HepG2 (cell line): ENCODE results near the gene MLXIPL. TPM values are rescaled to one million over a fixed set of nuclear protein-coding genes. Genes with fewer than 3 reads are reported as not detected.

Experiments
- CEBPB ChIP-seq: IDR thresholded peaks from 2 replicates; pipeline ENCODE4 v1.6.1; 2011; ENCODE audit warnings: low read depth, low read length, improper control_type of control experiment, borderline replicate concordance
- FOXK1 ChIP-seq: sonication (generic); formaldehyde crosslinking; IDR thresholded peaks from 2 replicates; pipeline ENCODE4 v1.4.0; 2020; ENCODE audit warnings: low read depth, missing genetic modification reagents, borderline replicate concordance
- GATAD1 ChIP-seq: IDR thresholded peaks from 2 replicates; pipeline ENCODE4 v1.6.1; 2016; ENCODE audit warnings: missing genetic modification reagents, missing compliant biosample characterization
- KLF13 ChIP-seq: sonication (generic); formaldehyde crosslinking; IDR thresholded peaks from 2 replicates; pipeline ENCODE4 v1.4.0; 2020; ENCODE audit warnings: mild to moderate bottlenecking, missing genetic modification reagents
- TARDBP ChIP-seq: sonication (generic); formaldehyde crosslinking; IDR thresholded peaks from 2 replicates; pipeline ENCODE4 v1.8.0; 2022; ENCODE audit warnings: mild to moderate bottlenecking, missing genetic modification reagents
- ZBTB21 ChIP-seq: sonication (generic); formaldehyde crosslinking; IDR thresholded peaks from 2 replicates; pipeline ENCODE4 v1.4.0; 2020; ENCODE audit warnings: missing genetic modification reagents
- ZNF570 ChIP-seq: sonication (generic); formaldehyde crosslinking; IDR thresholded peaks from 2 replicates; pipeline ENCODE4 v1.4.0; 2020; ENCODE audit warnings: mild to moderate bottlenecking, missing genetic modification reagents, borderline replicate concordance
- ZSCAN25 ChIP-seq: sonication (generic); formaldehyde crosslinking; IDR thresholded peaks from 2 replicates; pipeline ENCODE4 v1.8.0; 2022; ENCODE audit warnings: mild to moderate bottlenecking, missing genetic modification reagents
- polyA plus RNA-seq, 8 experiments: library from polyadenylated mRNA; depleted of rRNA in 3 of 8; stranded (reverse) in 7 of 8; unstranded in 1 of 8; fragments of >200 nt; fragmentation: Illumina TruSeq in 4 of 8; extraction: Trizol in 4 of 8; gene quantifications; 2 replicates each; pipeline versions ENCODE4 v1.2.1 to v1.2.3, GENCODE V29; 2011 to 2016; ENCODE audit warnings: low read depth in 4 of 8, missing spikeins in 1 of 8, mixed read lengths in 1 of 8; ENCODE audit not compliant: insufficient read depth in 1 of 8
- total RNA-seq, 5 experiments: library from RNA; depleted of rRNA; stranded (reverse); fragments of >200 nt; fragmentation: Illumina TruSeq; extraction: Trizol; gene quantifications; 2 replicates each; pipeline ENCODE4 v1.2.3, GENCODE V29; 2016; ENCODE audit warnings: low read depth in 1 of 5
- TF ChIP-seq, protein P1 (sequence below): sonication (generic); formaldehyde crosslinking; IDR thresholded peaks from 2 replicates; pipeline ENCODE4 v1.9.0; 2021; ENCODE audit warnings: mild to moderate bottlenecking, missing genetic modification reagents
- TF ChIP-seq, protein P2 (sequence below), 2 experiments: fragments of 450-650 bp in 1 of 2; sonication (generic) in 1 of 2; formaldehyde crosslinking in 1 of 2; IDR thresholded peaks; 2 replicates each; pipeline versions ENCODE4 v1.6.1 to v1.8.0; 2016 to 2022; ENCODE audit warnings: antibody characterized with exemption in 1 of 2, mild to moderate bottlenecking in 1 of 2, missing genetic modification reagents in 1 of 2
- TF ChIP-seq, protein P3 (sequence below): sonication (generic); formaldehyde crosslinking; IDR thresholded peaks from 2 replicates; pipeline ENCODE4 v1.4.0; 2020; ENCODE audit warnings: missing genetic modification reagents

MLXIPL gene
- total and polyA plus RNA-seq, 2 of the 13 experiments (the other 11 are each of a cell fraction or from before 2014, with no cell fraction given): 51.6 to 60.1 TPM

DNA sequence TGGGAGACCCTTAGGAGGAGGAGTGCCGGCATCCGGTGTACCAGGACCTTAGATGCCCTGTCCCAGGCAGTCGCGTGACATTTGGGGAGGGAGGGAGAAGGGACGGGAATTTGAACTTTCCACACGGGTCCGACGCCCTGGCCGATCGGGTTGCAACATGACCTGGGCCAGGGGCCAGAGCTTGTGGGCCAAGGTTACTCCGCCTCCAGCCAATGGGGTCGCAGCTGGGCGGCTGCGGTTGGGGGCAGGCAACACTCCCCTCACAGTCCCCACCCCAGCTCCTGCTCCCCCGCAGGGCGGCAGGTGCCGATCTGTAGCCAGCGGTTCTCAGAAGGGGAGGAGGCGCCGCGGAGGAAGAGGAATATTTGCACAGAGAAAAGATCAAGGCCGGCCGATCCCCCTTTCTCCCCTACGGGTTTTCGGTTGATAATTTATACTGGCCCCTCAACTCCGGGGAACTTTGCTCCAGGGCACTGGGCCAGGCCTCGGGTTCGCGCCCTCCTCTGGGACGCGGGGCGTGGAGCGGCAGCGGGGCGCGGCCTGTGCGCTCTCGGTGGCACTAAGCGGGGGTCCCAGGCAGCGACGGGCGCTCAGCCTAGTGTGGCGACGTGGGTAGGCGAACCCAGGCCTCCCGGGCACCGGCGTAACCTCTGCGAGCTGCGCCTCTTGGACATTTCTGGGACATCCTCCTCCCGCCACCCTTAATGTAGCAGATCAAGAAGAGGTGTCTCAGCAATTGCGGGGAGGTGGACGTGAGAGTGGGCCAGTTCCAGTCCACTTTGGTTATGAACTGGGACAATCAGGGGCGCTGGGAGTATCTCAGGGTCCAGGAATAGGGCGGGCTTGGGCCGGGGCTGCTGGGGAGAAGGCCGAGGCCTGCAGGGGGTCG lies 1.2 kb downstream of the MLXIPL start (continued):
- TF ChIP-seq, protein P1, sequence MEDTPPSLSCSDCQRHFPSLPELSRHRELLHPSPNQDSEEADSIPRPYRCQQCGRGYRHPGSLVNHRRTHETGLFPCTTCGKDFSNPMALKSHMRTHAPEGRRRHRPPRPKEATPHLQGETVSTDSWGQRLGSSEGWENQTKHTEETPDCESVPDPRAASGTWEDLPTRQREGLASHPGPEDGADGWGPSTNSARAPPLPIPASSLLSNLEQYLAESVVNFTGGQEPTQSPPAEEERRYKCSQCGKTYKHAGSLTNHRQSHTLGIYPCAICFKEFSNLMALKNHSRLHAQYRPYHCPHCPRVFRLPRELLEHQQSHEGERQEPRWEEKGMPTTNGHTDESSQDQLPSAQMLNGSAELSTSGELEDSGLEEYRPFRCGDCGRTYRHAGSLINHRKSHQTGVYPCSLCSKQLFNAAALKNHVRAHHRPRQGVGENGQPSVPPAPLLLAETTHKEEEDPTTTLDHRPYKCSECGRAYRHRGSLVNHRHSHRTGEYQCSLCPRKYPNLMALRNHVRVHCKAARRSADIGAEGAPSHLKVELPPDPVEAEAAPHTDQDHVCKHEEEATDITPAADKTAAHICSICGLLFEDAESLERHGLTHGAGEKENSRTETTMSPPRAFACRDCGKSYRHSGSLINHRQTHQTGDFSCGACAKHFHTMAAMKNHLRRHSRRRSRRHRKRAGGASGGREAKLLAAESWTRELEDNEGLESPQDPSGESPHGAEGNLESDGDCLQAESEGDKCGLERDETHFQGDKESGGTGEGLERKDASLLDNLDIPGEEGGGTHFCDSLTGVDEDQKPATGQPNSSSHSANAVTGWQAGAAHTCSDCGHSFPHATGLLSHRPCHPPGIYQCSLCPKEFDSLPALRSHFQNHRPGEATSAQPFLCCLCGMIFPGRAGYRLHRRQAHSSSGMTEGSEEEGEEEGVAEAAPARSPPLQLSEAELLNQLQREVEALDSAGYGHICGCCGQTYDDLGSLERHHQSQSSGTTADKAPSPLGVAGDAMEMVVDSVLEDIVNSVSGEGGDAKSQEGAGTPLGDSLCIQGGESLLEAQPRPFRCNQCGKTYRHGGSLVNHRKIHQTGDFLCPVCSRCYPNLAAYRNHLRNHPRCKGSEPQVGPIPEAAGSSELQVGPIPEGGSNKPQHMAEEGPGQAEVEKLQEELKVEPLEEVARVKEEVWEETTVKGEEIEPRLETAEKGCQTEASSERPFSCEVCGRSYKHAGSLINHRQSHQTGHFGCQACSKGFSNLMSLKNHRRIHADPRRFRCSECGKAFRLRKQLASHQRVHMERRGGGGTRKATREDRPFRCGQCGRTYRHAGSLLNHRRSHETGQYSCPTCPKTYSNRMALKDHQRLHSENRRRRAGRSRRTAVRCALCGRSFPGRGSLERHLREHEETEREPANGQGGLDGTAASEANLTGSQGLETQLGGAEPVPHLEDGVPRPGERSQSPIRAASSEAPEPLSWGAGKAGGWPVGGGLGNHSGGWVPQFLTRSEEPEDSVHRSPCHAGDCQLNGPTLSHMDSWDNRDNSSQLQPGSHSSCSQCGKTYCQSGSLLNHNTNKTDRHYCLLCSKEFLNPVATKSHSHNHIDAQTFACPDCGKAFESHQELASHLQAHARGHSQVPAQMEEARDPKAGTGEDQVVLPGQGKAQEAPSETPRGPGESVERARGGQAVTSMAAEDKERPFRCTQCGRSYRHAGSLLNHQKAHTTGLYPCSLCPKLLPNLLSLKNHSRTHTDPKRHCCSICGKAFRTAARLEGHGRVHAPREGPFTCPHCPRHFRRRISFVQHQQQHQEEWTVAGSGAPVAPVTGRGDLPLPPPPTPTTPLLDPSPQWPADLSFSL (CRISPR knock-in tag): no peak
- peak; percentile 62 for TF ChIP-seq GATAD1
- TF ChIP-seq TARDBP: peak; percentile 96
- no peak for TF ChIP-seq KLF13
- TF ChIP-seq ZNF570 (CRISPR knock-in tag): no peak
- TF ChIP-seq ZSCAN25 (CRISPR knock-in tag): 0 out of 2 replicates have a peak, but pooled peaks have one; percentile 58
- TF ChIP-seq FOXK1 (CRISPR knock-in tag): peak; percentile 78
- TF ChIP-seq, protein P2, sequence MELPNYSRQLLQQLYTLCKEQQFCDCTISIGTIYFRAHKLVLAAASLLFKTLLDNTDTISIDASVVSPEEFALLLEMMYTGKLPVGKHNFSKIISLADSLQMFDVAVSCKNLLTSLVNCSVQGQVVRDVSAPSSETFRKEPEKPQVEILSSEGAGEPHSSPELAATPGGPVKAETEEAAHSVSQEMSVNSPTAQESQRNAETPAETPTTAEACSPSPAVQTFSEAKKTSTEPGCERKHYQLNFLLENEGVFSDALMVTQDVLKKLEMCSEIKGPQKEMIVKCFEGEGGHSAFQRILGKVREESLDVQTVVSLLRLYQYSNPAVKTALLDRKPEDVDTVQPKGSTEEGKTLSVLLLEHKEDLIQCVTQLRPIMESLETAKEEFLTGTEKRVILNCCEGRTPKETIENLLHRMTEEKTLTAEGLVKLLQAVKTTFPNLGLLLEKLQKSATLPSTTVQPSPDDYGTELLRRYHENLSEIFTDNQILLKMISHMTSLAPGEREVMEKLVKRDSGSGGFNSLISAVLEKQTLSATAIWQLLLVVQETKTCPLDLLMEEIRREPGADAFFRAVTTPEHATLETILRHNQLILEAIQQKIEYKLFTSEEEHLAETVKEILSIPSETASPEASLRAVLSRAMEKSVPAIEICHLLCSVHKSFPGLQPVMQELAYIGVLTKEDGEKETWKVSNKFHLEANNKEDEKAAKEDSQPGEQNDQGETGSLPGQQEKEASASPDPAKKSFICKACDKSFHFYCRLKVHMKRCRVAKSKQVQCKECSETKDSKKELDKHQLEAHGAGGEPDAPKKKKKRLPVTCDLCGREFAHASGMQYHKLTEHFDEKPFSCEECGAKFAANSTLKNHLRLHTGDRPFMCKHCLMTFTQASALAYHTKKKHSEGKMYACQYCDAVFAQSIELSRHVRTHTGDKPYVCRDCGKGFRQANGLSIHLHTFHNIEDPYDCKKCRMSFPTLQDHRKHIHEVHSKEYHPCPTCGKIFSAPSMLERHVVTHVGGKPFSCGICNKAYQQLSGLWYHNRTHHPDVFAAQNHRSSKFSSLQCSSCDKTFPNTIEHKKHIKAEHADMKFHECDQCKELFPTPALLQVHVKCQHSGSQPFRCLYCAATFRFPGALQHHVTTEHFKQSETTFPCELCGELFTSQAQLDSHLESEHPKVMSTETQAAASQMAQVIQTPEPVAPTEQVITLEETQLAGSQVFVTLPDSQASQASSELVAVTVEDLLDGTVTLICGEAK (IDR thresholded peaks at IDR 0.05): no peak
- TF ChIP-seq, protein P2 (CRISPR knock-in tag; IDR thresholded peaks at IDR 0.05): peak; percentile 86
- TF ChIP-seq, protein P3, sequence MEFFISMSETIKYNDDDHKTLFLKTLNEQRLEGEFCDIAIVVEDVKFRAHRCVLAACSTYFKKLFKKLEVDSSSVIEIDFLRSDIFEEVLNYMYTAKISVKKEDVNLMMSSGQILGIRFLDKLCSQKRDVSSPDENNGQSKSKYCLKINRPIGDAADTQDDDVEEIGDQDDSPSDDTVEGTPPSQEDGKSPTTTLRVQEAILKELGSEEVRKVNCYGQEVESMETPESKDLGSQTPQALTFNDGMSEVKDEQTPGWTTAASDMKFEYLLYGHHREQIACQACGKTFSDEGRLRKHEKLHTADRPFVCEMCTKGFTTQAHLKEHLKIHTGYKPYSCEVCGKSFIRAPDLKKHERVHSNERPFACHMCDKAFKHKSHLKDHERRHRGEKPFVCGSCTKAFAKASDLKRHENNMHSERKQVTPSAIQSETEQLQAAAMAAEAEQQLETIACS (CRISPR knock-in tag): peak; percentile 56; the same call in 1 of the 2 replicates
- peak; percentile 97 for TF ChIP-seq CEBPB
- no peak; the same call in 1 of the 2 replicates for TF ChIP-seq ZBTB21 (CRISPR knock-in tag)
